ENCODE data around the gene GRIK3. TPM values are rescaled to one million over a fixed set of nuclear protein-coding genes. Genes with fewer than 3 reads are reported as not detected.

GRIK3 gene
- total and polyA plus RNA-seq, 2 of the 8 experiments (the other 6 are each of a cell fraction or from before 2014, with no cell fraction given): 2.1 to 3.4 TPM

DNA sequence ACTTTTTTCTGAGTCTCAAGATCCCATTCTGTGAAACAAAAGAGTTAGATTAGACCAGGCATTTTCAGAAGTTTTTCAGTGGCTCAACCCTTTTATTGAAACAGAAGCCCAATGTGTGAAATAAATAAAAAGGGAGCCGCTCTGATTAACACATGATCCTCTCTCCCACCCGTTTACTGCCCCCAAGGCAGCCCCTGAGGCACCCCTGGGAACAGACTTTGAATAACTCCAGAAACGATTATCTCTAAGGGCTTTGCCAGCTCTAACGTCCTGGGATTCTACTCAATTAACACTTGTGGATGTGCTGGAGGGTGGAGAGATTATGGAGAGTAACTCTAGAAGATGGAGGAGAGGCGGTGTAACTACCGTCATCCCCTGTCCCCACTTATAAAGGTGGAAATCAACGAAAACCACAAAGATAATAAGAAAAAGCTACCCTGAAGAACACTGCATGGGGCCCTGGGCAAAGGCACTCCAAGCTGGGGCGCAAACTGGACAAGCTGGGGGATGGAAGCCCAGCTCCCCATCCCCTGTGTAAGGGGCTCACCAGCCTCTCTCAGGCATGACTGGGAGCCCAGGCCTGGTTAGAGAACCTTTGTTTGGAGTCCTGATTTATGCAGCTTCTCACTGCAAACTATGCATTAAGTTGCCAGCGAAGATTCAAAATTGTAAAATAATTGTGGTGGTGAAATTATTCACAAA lies 39.0 kb upstream of the GRIK3 start (continued):
- TF ChIP-seq, protein P1, sequence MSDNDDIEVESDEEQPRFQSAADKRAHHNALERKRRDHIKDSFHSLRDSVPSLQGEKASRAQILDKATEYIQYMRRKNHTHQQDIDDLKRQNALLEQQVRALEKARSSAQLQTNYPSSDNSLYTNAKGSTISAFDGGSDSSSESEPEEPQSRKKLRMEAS (IDR thresholded peaks at IDR 0.05): no peak
- TF ChIP-seq SIRT6 (IDR thresholded peaks at IDR 0.05; ENCODE audit: low read length): no peak
- no peak for TF ChIP-seq GABPA (IDR thresholded peaks at IDR 0.05; ENCODE audit: borderline replicate concordance, insufficient read depth, low read length)
- TF ChIP-seq CEBPB (IDR thresholded peaks at IDR 0.05; ENCODE audit: low read depth, low read length): no peak
- TF ChIP-seq HDAC2 (IDR thresholded peaks at IDR 0.05; ENCODE audit: borderline replicate concordance in 1 of 2, low read depth in 2 of 2, low read length in 2 of 2): no peak
- no peak for TF ChIP-seq POLR2A (IDR thresholded peaks at IDR 0.05; ENCODE audit: control extremely low read depth in 1 of 2, low read depth in 2 of 2, low read length in 2 of 2)
